ENCODE results near the gene NME7.

GRCh38 chr1:169305356-169305755 is 62.2 kb downstream of the NME7 start:
- TF ChIP-seq POLR2AphosphoS5 (IDR thresholded peaks at IDR 0.05; ENCODE audit: borderline replicate concordance, low read depth, low read length) (no peak), EZH2 (IDR thresholded peaks at IDR 0.05) (no peak)
